Activated CD8-positive, alpha-beta T cell treated with anti-CD3 and anti-CD28 coated beads for 36 hours (primary cell): ENCODE measurements around the gene MRPL39. TPM values are rescaled to one million over a fixed set of nuclear protein-coding genes. Genes with fewer than 3 reads are reported as not detected.

ENCODE experiments used
- ATAC-seq: fragments of 200-7000 bp; cut with Tn5 transposase; one replicate; pipeline ENCODE4 v1.10.0; 2021; ENCODE audit warnings: mild to moderate bottlenecking, moderate library complexity
- CTCF ChIA-PET: fragments of 350-600 bp; sonication (Branson Sonifier 250); formaldehyde crosslinking; loops from one replicate; lab custom pipeline; 2021; ENCODE audit warnings: antibody characterized with exemption; lab: Charles Lee
- POLR2A ChIA-PET: fragments of 350-600 bp; sonication (Branson Sonifier 250); formaldehyde crosslinking; loops from one replicate; lab custom pipeline; 2021; ENCODE audit warnings: antibody characterized with exemption; lab: Charles Lee
- DNase-seq: peaks from one replicate; pipeline ENCODE4 v3.0.0-alpha.2; 2020
- H3K27ac Mint-ChIP-seq: one replicate; pipeline ENCODE4 v1.8.0; 2021; ENCODE audit warnings: mild to moderate bottlenecking, mixed read lengths
- H3K27me3 Mint-ChIP-seq: one replicate; pipeline ENCODE4 v1.8.0; 2021; ENCODE audit warnings: mixed read lengths
- H3K36me3 Mint-ChIP-seq: one replicate; pipeline ENCODE4 v1.8.0; 2021; ENCODE audit warnings: low read depth, mixed read lengths
- H3K4me1 Mint-ChIP-seq: one replicate; pipeline ENCODE4 v1.8.0; 2021; ENCODE audit warnings: low read depth, mixed read lengths
- H3K4me3 Mint-ChIP-seq: one replicate; pipeline ENCODE4 v1.8.0; 2021; ENCODE audit warnings: mild to moderate bottlenecking, moderate library complexity, mixed read lengths
- H3K9me3 Mint-ChIP-seq: one replicate; pipeline ENCODE4 v1.8.0; 2021; ENCODE audit warnings: mixed read lengths
- CTCF ChIP-seq: fragments of 200-600 bp; IDR thresholded peaks from one replicate; pipeline ENCODE4 v1.8.0; 2022; ENCODE audit warnings: antibody characterized with exemption, mild to moderate bottlenecking
- intact Hi-C: fragments of 100-400 bp; cut with micrococcal nuclease; formaldehyde crosslinking; loops from one replicate; pipeline ENCODE4 v1.10.0; 2022
- total RNA-seq, 2 experiments: library from RNA; stranded (reverse); gene quantifications; one replicate each; pipeline ENCODE4 v1.2.3, GENCODE V29; 2021

MRPL39 gene
- total RNA-seq, 2 experiments from 2014 or later = 67.1 to 71.0 TPM

GRCh38 chr21:25638660-25639550 is 31.6 kb upstream of the MRPL39 start, which contains the start of gene JAM2:
TSS of gene JAM2 (plus strand) at chr21:25639258. CDS start at chr21:25639822, 564 bp downstream.
- Mint-ChIP-seq H3K27me3 (peaks cover 45% of the 10 kb centered on the region), H3K4me3 (peak within 1 kb of the TSS; percentile 71), H3K9me3 (no peaks in the 10 kb centered on the region), H3K36me3 (no peaks in the 10 kb centered on the region), H3K27ac (peak within 1 kb of the TSS; percentile 5), H3K4me1 (peaks cover 16% of the 10 kb centered on the region)
- POLR2A ChIA-PET = interaction anchor here (1.3 kb wide), 1 partner anchor 30 kb away, joined by 6 read pairs; no protein-coding TSS in a partner anchor
- DNase-seq (peak; percentile 62), ATAC-seq (peak; percentile 66)
- CTCF ChIA-PET = interaction anchor here (0.7 to 3.2 kb wide), 7 partner anchors 10 to 791 kb away, joined by 3 to 36 read pairs (median 4); no protein-coding TSS in a partner anchor
- TF ChIP-seq CTCF = no peak
- intact Hi-C loops = no loop called here

DNA sequence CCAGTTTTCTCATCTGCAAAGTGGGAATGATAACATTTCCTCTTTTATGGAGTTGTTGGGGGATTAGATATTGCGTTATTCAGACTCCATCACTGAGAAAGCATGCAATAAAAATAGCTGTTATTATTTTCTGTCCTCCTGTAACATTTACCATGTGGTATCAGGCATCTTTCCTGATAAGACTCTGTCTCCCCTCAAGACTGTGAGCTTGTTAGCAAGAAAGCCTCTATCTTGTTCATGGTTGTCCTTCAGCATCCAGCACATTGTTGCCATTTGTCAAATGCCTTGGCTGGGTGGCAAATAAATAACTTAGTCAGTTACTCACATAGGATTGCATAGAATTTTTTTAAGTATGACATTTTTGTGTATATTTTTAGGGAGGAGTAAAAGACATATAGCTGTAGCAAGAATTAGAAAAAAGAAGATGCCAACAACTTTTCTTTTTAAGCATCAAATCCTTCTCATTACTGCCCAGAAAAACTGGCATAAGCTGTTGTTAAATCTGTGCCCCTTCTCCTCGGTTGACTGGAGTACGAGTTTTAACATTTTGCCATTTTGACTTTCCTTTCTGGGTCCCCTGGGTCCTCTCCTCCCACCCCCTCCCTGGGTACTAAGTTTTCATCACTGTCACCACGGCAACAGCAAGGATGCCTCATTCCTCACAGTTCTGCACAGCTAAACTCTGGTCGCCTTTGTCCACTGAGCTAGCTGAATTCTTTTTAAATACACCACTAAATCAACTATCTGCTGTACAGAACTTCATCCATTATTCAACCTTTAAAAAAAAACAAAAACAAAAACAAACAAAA is 30.8 kb upstream of the MRPL39 start:
- no peak for TF ChIP-seq CTCF
- DNase-seq (no peak), ATAC-seq (no peak)
- POLR2A ChIA-PET = interaction anchor here (0.7 to 1.3 kb wide), 3 partner anchors 10 to 31 kb away, joined by 3 to 6 read pairs (median 3); no protein-coding TSS in a partner anchor
- no peaks in the 10 kb centered on the region for H3K9me3 Mint-ChIP-seq
- H3K4me1 Mint-ChIP-seq = peaks cover 16% of the 10 kb centered on the region
- no peaks in the 10 kb centered on the region for H3K36me3 Mint-ChIP-seq
- peaks cover 47% of the 10 kb centered on the region for H3K27me3 Mint-ChIP-seq
- intact Hi-C loops = no loop called here
- no peak overlapping the region for H3K27ac Mint-ChIP-seq
- CTCF ChIA-PET = interaction anchor here (0.7 to 3.2 kb wide), 7 partner anchors 10 to 790 kb away, joined by 3 to 36 read pairs (median 4); no protein-coding TSS in a partner anchor
- H3K4me3 Mint-ChIP-seq = peak overlapping the region; percentile 71

DNA sequence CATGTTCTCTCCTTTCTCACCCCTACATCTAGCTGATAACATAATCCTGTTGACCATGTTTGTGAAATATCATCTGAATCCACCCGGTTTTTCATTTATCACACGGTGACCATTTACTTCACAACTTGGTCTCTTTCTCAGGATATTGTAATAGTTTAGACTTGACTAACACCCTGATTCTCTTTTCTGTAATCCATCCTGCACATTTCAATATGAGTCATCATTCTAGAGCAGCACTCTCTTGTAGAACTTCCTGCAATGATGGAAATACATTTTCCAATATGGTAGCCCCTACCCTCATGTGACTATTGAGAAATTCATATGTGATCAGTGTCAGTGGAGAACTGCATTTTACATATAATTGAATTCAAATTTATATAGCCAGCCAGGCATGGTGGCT is 29.4 kb upstream of the MRPL39 start:
- TF ChIP-seq CTCF = no peak
- Mint-ChIP-seq H3K4me3 (no peak overlapping the region), H3K27ac (no peak overlapping the region), H3K4me1 (peaks cover 16% of the 10 kb centered on the region), H3K27me3 (peaks cover 45% of the 10 kb centered on the region), H3K9me3 (no peaks in the 10 kb centered on the region), H3K36me3 (no peaks in the 10 kb centered on the region)
- ATAC-seq (peak; percentile 38), DNase-seq (no peak)
- intact Hi-C loops = no loop called here
- ChIA-PET POLR2A (interaction anchor here (0.8 kb wide), 1 partner anchor 58 kb away, joined by 3 read pairs; no protein-coding TSS in a partner anchor), CTCF (interaction anchor here (1.5 to 3.2 kb wide), 3 partner anchors 8 to 31 kb away, joined by 5 to 36 read pairs (median 6); no protein-coding TSS in a partner anchor)

DNA sequence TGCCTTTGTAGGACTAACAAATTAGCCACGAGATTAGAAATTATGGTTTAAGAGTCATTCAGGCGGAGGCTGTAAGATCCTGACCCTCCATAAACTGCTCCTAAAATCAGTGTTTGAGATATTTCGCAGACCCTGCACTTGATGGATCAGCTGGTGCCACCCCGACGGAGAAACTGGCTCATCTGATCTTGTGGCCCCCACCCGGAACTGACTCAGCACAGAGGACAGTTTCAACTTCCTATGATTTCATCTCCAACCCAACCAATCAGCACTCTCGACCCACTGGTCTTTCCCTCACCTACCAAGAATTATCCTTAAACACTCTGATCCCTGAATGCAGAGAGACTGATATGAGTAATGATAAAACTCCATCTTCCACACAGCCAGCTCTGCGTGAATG is 28.0 kb upstream of the MRPL39 start:
- intact Hi-C loops = no loop called here
- Mint-ChIP-seq H3K27me3 (peaks cover 34% of the 10 kb centered on the region), H3K4me1 (peaks cover 12% of the 10 kb centered on the region), H3K36me3 (no peaks in the 10 kb centered on the region), H3K27ac (no peak overlapping the region), H3K9me3 (no peaks in the 10 kb centered on the region), H3K4me3 (no peak overlapping the region)
- DNase-seq (no peak), ATAC-seq (no peak)
- POLR2A ChIA-PET = no interaction called here
- CTCF ChIA-PET = interaction anchor here (1.3 kb wide), 1 partner anchor 27 kb away, joined by 8 read pairs; no protein-coding TSS in a partner anchor
- TF ChIP-seq CTCF = no peak
